CD4-positive, alpha-beta T cell treated with Interferon gamma for 1 hour (primary cell): ENCODE measurements around the gene OR51F2.
"Not testable (repeated sequence)": the region's sequence is repeated elsewhere in the genome, so short reads cannot be mapped to it uniquely, and the experiment has no call there.

ENCODE experiments used
- DNase-seq: peaks from one replicate; pipeline ENCODE4 v3.0.0-alpha.2; 2020

Gene OR51F2

GRCh38 chr11:4821021-4821420 is at the start of gene OR51F2:
TSS of gene OR51F2 (plus strand) at chr11:4821321. CDS start at chr11:4821422, 101 bp downstream.
- DNase-seq = no peak

GRCh38 chr11:4782454-4782853 is 38.7 kb upstream of the OR51F2 start:
- DNase-seq = no peak

- no peak for DNase-seq
Observed at GRCh38 chr11:4797206-4797605, 23.9 kb upstream of the OR51F2 start.

GRCh38 chr11:4798427-4799183 is 22.5 kb upstream of the OR51F2 start:
- DNase-seq = no peak

GRCh38 chr11:4801316-4801715 is 19.8 kb upstream of the OR51F2 start:
- DNase-seq = not testable (repeated sequence)

GRCh38 chr11:4804280-4804679 is 16.8 kb upstream of the OR51F2 start, which contains the start of gene OR52R1:
TSS of gene OR52R1 (minus strand) at chr11:4804380. CDS start at chr11:4804380, 0 bp downstream.
- no peak for DNase-seq

GRCh38 chr11:4808476-4808875 is 12.6 kb upstream of the OR51F2 start:
- DNase-seq = no peak

GRCh38 chr11:4809246-4809645 is 11.9 kb upstream of the OR51F2 start:
- DNase-seq = no peak

GRCh38 chr11:4825132-4825531 is 4.0 kb downstream of the OR51F2 start:
- no peak for DNase-seq

- DNase-seq = no peak
Observed at GRCh38 chr11:4826425-4826824, 5.3 kb downstream of the OR51F2 start.

GRCh38 chr11:4830346-4830745 is 9.2 kb downstream of the OR51F2 start:
- DNase-seq = no peak

- no peak for DNase-seq
Observed at GRCh38 chr11:4830909-4831308, 9.8 kb downstream of the OR51F2 start.

GRCh38 chr11:4839851-4840549 is 18.9 kb downstream of the OR51F2 start:
- no peak for DNase-seq

GRCh38 chr11:4848908-4849532 is 27.9 kb downstream of the OR51F2 start, which contains the start of gene OR51S1:
TSS of gene OR51S1 (minus strand) at chr11:4849208. CDS start at chr11:4849208, 0 bp downstream.
- DNase-seq = no peak

- no peak for DNase-seq
Observed at GRCh38 chr11:4851033-4851432, 29.9 kb downstream of the OR51F2 start.

GRCh38 chr11:4854286-4854685 is 33.2 kb downstream of the OR51F2 start:
- DNase-seq = not testable (repeated sequence)

- DNase-seq = no peak
Observed at GRCh38 chr11:4862447-4863236, 41.5 kb downstream of the OR51F2 start.

GRCh38 chr11:4863876-4864275 is 42.8 kb downstream of the OR51F2 start:
- DNase-seq = no peak

GRCh38 chr11:4865855-4866254 is 44.7 kb downstream of the OR51F2 start:
- DNase-seq = no peak
